ENCODE data around the gene LRBA. TPM values are rescaled to one million over a fixed set of nuclear protein-coding genes. Genes with fewer than 3 reads are reported as not detected.

LRBA gene
- total and polyA plus RNA-seq, 12 donors: 6.2 to 31.2 (median 23.9) TPM

DNA sequence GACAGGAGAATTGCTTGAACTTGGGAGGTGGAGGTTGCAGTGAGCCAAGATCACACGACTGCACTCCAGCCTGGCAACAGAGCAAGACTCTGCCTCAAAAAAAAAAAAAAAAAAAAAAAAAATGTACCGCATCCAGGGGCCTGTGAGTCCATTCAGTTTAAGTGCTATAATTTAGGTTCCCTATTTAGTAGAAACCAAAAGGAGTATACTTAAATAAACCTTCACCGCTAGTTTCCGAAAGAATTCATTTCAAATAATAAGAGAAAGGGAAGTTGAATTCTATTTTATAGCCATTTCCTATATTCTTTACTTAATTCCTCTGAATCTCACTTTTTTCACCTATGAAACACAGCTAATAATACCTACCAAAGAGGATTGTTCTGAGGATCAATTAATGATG, 20.8 kb upstream of the LRBA start:
- Histone ChIP-seq H3K36me3 (no peaks in the 10 kb centered on the region), H3K27me3 (no peaks in the 10 kb centered on the region), H3K9me3 (no peaks in the 10 kb centered on the region), H3K27ac (no peak overlapping the region), H3K4me1 (peaks cover 0 to 4% (median 0%) of the 10 kb centered on the region in 9 donors), H3K4me3 (no peak overlapping the region)
- DNase-seq (no peak), ATAC-seq (no peak)
- WGBS, 2 donors: 82 to 86% methylated on average over 4 of the region's 4 CpGs
- TF ChIP-seq, protein P1, sequence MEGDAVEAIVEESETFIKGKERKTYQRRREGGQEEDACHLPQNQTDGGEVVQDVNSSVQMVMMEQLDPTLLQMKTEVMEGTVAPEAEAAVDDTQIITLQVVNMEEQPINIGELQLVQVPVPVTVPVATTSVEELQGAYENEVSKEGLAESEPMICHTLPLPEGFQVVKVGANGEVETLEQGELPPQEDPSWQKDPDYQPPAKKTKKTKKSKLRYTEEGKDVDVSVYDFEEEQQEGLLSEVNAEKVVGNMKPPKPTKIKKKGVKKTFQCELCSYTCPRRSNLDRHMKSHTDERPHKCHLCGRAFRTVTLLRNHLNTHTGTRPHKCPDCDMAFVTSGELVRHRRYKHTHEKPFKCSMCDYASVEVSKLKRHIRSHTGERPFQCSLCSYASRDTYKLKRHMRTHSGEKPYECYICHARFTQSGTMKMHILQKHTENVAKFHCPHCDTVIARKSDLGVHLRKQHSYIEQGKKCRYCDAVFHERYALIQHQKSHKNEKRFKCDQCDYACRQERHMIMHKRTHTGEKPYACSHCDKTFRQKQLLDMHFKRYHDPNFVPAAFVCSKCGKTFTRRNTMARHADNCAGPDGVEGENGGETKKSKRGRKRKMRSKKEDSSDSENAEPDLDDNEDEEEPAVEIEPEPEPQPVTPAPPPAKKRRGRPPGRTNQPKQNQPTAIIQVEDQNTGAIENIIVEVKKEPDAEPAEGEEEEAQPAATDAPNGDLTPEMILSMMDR (IDR thresholded peaks at IDR 0.05): no peak
- intact Hi-C loops (cut with DNase I): no loop called here

DNA sequence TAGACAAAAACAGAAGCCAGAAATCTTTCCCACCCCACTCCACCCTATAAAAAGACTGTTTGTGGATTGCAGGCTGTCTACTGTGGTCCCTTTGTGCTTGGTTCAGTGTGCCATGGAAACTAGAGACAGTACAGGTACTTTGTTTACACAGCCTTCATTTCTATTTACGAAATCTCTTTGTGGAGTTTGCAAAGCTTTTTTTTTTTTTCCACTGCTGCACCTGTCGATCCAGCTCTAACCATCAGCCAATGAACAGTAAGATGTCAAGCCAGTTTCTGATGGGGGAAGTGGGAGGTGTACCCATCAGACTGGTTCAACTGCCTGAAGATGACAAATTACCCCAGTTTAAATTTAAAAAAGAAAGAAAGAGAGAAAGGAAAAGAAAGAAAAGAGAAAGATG, 20.2 kb upstream of the LRBA start:
- intact Hi-C loops (cut with DNase I): no loop called here
- DNase-seq: no peak
- peaks cover 0 to 4% (median 0%) of the 10 kb centered on the region in 9 donors for H3K4me1 ChIP-seq

GRCh38 chr4:151034829-151035228, 19.7 kb upstream of the LRBA start:
- intact Hi-C loops (cut with DNase I): no loop called here

More for the DNA sequence above, 20.2 kb upstream of the LRBA start:
- no peak overlapping the region for H3K4me3 ChIP-seq
- no peak for ATAC-seq
- H3K36me3 ChIP-seq: no peaks in the 10 kb centered on the region
- no peaks in the 10 kb centered on the region for H3K27me3 ChIP-seq
- H3K9me3 ChIP-seq: no peaks in the 10 kb centered on the region
- TF ChIP-seq, protein P1 (IDR thresholded peaks at IDR 0.05): no peak
- no peak overlapping the region for H3K27ac ChIP-seq
- 64 to 66% methylated on average over 2 of the region's 2 CpGs for WGBS, 2 donors

DNA sequence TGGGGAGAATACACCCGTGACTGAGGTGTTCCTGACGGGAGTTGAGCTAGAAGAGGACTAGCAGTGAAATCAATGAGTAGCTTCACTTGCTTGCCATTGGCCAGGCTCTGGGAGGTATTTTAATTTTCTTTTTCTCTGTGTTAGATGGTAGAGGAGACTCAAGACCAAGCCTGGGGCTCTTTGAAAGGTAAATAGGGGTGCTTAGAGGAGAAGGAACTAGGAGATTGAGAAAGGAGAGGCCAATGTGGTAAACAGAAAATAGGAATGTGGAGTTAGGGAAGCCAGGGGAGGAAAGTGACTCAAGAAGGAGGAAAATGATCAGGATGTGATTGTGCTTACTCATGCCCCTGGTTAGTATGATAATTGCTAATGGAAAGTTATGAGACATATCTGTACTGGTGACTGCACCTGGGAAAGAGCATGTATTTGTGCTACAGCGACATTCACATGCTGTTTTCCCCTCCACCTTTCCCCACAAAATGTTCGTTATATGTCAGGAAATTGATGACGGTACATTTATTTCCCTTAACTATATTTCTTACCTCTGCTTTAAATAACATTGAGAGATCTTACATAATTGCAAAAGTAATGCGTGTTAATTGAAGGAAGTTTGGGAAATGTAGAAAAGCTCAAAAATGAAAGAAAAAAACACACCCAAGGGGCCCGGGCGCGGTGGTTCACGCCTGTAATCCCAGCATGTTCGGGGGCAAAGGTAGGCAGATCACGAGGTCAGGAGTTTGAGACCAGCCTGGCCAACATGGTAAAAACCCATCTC, 16.9 kb upstream of the LRBA start:
- H3K4me1 ChIP-seq: peaks cover 0 to 4% (median 0%) of the 10 kb centered on the region in 9 donors
- no peaks in the 10 kb centered on the region for H3K9me3 ChIP-seq
- no peak for DNase-seq
- TF ChIP-seq, protein P1 (IDR thresholded peaks at IDR 0.05): no peak
- intact Hi-C loops (cut with DNase I): no loop called here
- no peaks in the 10 kb centered on the region for H3K27me3 ChIP-seq
- H3K4me3 ChIP-seq: peak overlapping the region in 1 of 10 donors; percentile 18
- H3K36me3 ChIP-seq: no peaks in the 10 kb centered on the region
- WGBS, 2 donors: 77 to 80% methylated on average over 12 of the region's 12 CpGs
- H3K27ac ChIP-seq: no peak overlapping the region
- ATAC-seq: no peak

More at GRCh38 chr4:151034829-151035228, 19.7 kb upstream of the LRBA start:
- H3K36me3 ChIP-seq: no peaks in the 10 kb centered on the region
- 85% methylated on average over 2 of the region's 2 CpGs for WGBS, 2 donors
- H3K4me1 ChIP-seq: peaks cover 0 to 4% (median 0%) of the 10 kb centered on the region in 9 donors
- no peak overlapping the region for H3K27ac ChIP-seq
- DNase-seq (no peak), ATAC-seq (no peak)
- TF ChIP-seq, protein P1 (IDR thresholded peaks at IDR 0.05): no peak
- H3K4me3 ChIP-seq: no peak overlapping the region
- H3K27me3 ChIP-seq: no peaks in the 10 kb centered on the region
- no peaks in the 10 kb centered on the region for H3K9me3 ChIP-seq
